Transverse colon (tissue), 4 donors: ENCODE data around the gene ARHGEF16. TPM values are rescaled to one million over a fixed set of nuclear protein-coding genes. Genes with fewer than 3 reads are reported as not detected.

Experiments used
- DNase-seq: peaks from one replicate; pipeline ENCODE4 v3.0.0-alpha.2; 2019
- H3K27ac ChIP-seq, 4 donors: fragments of 200-600 bp; sonication (generic); 2 replicates each; pipeline ENCODE4 v1.5.1; 2016 to 2018; ENCODE audit warnings: inconsistent platforms in 4 of 4
- H3K27me3 ChIP-seq: fragments of 200-600 bp; sonication (generic); 2 replicates; pipeline ENCODE4 v1.5.1; 2017; ENCODE audit warnings: inconsistent platforms
- H3K36me3 ChIP-seq, 4 donors: fragments of 200-600 bp; sonication (generic); 2 replicates each; pipeline ENCODE4 v1.5.1; 2017 to 2019; ENCODE audit warnings: inconsistent platforms in 4 of 4
- H3K4me1 ChIP-seq, 4 donors: fragments of 200-600 bp; sonication (generic); 2 replicates each; pipeline ENCODE4 v1.5.1; 2017 to 2020; ENCODE audit warnings: inconsistent platforms in 4 of 4
- H3K4me3 ChIP-seq, 4 donors: fragments of 200-600 bp; sonication (generic); 1 replicate in 1 of 4; 2 replicates in 3 of 4; pipeline versions ENCODE4 v1.5.1 to v1.6.1; 2017 to 2019; ENCODE audit warnings: inconsistent platforms in 4 of 4
- H3K9me3 ChIP-seq, 2 donors: fragments of 200-600 bp; sonication (generic); 2 replicates each; pipeline ENCODE4 v1.5.1; 2017 to 2019; ENCODE audit warnings: inconsistent platforms in 2 of 2
- CTCF ChIP-seq, 5 experiments: fragments of 200-600 bp in 3 of 5; fragments of 450-650 bp in 2 of 5; sonication (generic) in 3 of 5; IDR thresholded peaks; 1 replicate in 2 of 5; 2 replicates in 3 of 5; pipeline ENCODE4 v1.5.1; 2016 to 2017; ENCODE audit warnings: antibody characterized with exemption in 5 of 5, inconsistent platforms in 3 of 5, mild to moderate bottlenecking in 2 of 5, moderate library complexity in 1 of 5
- EP300 ChIP-seq: sonication (generic); formaldehyde crosslinking; IDR thresholded peaks from one replicate; pipeline ENCODE4 v1.6.1; 2017; ENCODE audit warnings: antibody characterized with exemption, low read depth
- POLR2A ChIP-seq: fragments of 450-650 bp; IDR thresholded peaks from one replicate; pipeline ENCODE4 v1.6.1; 2016; ENCODE audit warnings: antibody characterized with exemption, mild to moderate bottlenecking, moderate library complexity
- POLR2AphosphoS5 ChIP-seq, 3 donors: sonication (generic); formaldehyde crosslinking; IDR thresholded peaks; one replicate each; pipeline ENCODE4 v1.6.1; 2016; ENCODE audit warnings: antibody characterized with exemption in 3 of 3
- WGBS, 2 donors: methylation state at CpG; one replicate each; pipeline ENCODE4 v1.1.5; 2018; ENCODE audit warnings: low coverage in 1 of 2; 5-methylcytosine and 5-hydroxymethylcytosine counted together
- in situ Hi-C, 4 donors: fragments of 200-750 bp; cut with MboI; loops; one replicate each; pipeline versions ENCODE4 v1.15.0 to v1.15.1; 2017; ENCODE audit warnings: low sequenced_read_pairs in 3 of 4, low pct_ligation_motif_present in 1 of 4, low pct_unique_long_range_greater_than_20kb in 1 of 4
- intact Hi-C: fragments of 100-400 bp; cut with DNase I; formaldehyde crosslinking; loops from one replicate; pipeline ENCODE4 v1.15.1; 2023; ENCODE audit warnings: low total_unique reads
- total RNA-seq, 4 donors: library from RNA; depleted of rRNA; stranded (reverse); fragments of >200 nt; gene quantifications; one replicate each; pipeline ENCODE4 v1.1.0, GENCODE V29; 2016

The ARHGEF16 gene
- total RNA-seq, 4 donors from 2014 or later, result 104 to 240 (median 145) TPM

GRCh38 chr1:3506943-3507342, 52.5 kb downstream of the ARHGEF16 start:
- TF ChIP-seq EP300, result no peak
- TF ChIP-seq POLR2AphosphoS5 (IDR thresholded peaks at IDR 0.05), result no peak
- TF ChIP-seq POLR2A, result no peak
- no peak for TF ChIP-seq CTCF (IDR thresholded peaks at IDR 0.05)
- in situ Hi-C loops (no loop called here), intact Hi-C loops (no loop called here)
- no peaks in the 10 kb centered on the region for H3K27me3 ChIP-seq
- H3K9me3 ChIP-seq, result no peaks in the 10 kb centered on the region
- no peaks in the 10 kb centered on the region for H3K4me1 ChIP-seq
- no peak overlapping the region for H3K27ac ChIP-seq
- H3K36me3 ChIP-seq, result no peaks in the 10 kb centered on the region
- DNase-seq, result no peak
- no peak overlapping the region for H3K4me3 ChIP-seq
- WGBS, 2 donors, result 72 to 84% methylated on average over 4 to 7 of the region's 7 CpGs

GRCh38 chr1:3507636-3508275, 53.3 kb downstream of the ARHGEF16 start:
- Histone ChIP-seq H3K4me3 (no peak overlapping the region), H3K9me3 (no peaks in the 10 kb centered on the region), H3K4me1 (no peaks in the 10 kb centered on the region), H3K27me3 (no peaks in the 10 kb centered on the region), H3K27ac (no peak overlapping the region), H3K36me3 (no peaks in the 10 kb centered on the region)
- in situ Hi-C loops (no loop called here), intact Hi-C loops (no loop called here)
- no peak for DNase-seq
- 68 to 79% methylated on average over 2 to 11 of the region's 11 CpGs for WGBS, 2 donors
- TF ChIP-seq EP300 (no peak), POLR2A (no peak), CTCF (IDR thresholded peaks at IDR 0.05) (no peak), POLR2AphosphoS5 (IDR thresholded peaks at IDR 0.05) (no peak)

GRCh38 chr1:3508757-3509415, 54.4 kb downstream of the ARHGEF16 start:
- H3K27ac ChIP-seq, result no peak overlapping the region
- TF ChIP-seq POLR2AphosphoS5 (IDR thresholded peaks at IDR 0.05), result no peak
- no peak for TF ChIP-seq POLR2A
- TF ChIP-seq CTCF (IDR thresholded peaks at IDR 0.05), result no peak
- no peak for TF ChIP-seq EP300
- no peaks in the 10 kb centered on the region for H3K27me3 ChIP-seq
- 96% methylated on average over 32 of the region's 33 CpGs; no CpG with 5 or more reads in 1 of the 2 donors for WGBS, 2 donors
- no peaks in the 10 kb centered on the region for H3K4me1 ChIP-seq
- H3K4me3 ChIP-seq, result no peak overlapping the region
- in situ Hi-C loops (no loop called here), intact Hi-C loops (no loop called here)
- DNase-seq, result no peak
- H3K36me3 ChIP-seq, result no peaks in the 10 kb centered on the region
- H3K9me3 ChIP-seq, result no peaks in the 10 kb centered on the region

- intact Hi-C loops, result no loop called here
- TF ChIP-seq CTCF (IDR thresholded peaks at IDR 0.05) (no peak), POLR2AphosphoS5 (IDR thresholded peaks at IDR 0.05) (no peak), EP300 (no peak), POLR2A (no peak)
- DNase-seq, result no peak
- Histone ChIP-seq H3K9me3 (no peaks in the 10 kb centered on the region), H3K36me3 (no peaks in the 10 kb centered on the region), H3K27ac (no peak overlapping the region), H3K27me3 (no peaks in the 10 kb centered on the region), H3K4me3 (no peak overlapping the region), H3K4me1 (no peaks in the 10 kb centered on the region)
- 91% methylated on average over 21 of the region's 21 CpGs; no CpG with 5 or more reads in 1 of the 2 donors for WGBS, 2 donors
- in situ Hi-C loops, result no loop called here
Observed at GRCh38 chr1:3509721-3510120, 55.3 kb downstream of the ARHGEF16 start.
